ENCODE data around the gene VSTM5.

VSTM5 gene

GRCh38 chr11:93840981-93841380, 9.4 kb downstream of the VSTM5 start:
- H3K9me3 ChIP-seq = no peaks in the 10 kb centered on the region
- peaks cover 5% of the 10 kb centered on the region for H3K4me1 ChIP-seq
- H3K4me3 ChIP-seq (ENCODE audit: low read depth, low read length) = no peak overlapping the region
- H3K27me3 ChIP-seq = no peaks in the 10 kb centered on the region
- no peak for DNase-seq
- TF ChIP-seq, protein P1, sequence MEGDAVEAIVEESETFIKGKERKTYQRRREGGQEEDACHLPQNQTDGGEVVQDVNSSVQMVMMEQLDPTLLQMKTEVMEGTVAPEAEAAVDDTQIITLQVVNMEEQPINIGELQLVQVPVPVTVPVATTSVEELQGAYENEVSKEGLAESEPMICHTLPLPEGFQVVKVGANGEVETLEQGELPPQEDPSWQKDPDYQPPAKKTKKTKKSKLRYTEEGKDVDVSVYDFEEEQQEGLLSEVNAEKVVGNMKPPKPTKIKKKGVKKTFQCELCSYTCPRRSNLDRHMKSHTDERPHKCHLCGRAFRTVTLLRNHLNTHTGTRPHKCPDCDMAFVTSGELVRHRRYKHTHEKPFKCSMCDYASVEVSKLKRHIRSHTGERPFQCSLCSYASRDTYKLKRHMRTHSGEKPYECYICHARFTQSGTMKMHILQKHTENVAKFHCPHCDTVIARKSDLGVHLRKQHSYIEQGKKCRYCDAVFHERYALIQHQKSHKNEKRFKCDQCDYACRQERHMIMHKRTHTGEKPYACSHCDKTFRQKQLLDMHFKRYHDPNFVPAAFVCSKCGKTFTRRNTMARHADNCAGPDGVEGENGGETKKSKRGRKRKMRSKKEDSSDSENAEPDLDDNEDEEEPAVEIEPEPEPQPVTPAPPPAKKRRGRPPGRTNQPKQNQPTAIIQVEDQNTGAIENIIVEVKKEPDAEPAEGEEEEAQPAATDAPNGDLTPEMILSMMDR (IDR thresholded peaks at IDR 0.05; ENCODE audit: low read depth, low read length) = no peak
- no peaks in the 10 kb centered on the region for H3K36me3 ChIP-seq

DNA sequence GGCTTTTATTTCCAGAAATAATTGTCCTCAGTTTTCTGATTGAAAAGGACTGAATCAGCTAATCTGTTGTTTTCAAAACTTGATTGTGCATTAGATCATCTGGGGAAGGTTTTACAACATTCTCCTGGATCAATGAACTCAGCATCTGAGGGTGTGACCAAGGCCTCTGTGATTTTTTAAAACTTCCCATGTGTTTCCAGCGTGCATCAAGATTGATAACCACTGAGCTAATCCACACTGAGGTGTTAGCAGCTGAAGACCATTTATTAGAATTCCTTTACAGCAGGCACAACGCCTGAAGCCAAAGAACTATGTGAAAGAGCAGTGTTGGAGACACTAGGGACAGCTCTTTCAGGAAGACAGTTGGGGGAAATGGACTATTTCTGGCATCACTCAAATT, 10.2 kb downstream of the VSTM5 start:
- TF ChIP-seq, protein P1 (IDR thresholded peaks at IDR 0.05; ENCODE audit: low read depth, low read length) = no peak
- Histone ChIP-seq H3K9me3 (no peaks in the 10 kb centered on the region), H3K4me3 (ENCODE audit: low read depth, low read length) (no peak overlapping the region), H3K36me3 (no peaks in the 10 kb centered on the region), H3K27me3 (no peaks in the 10 kb centered on the region), H3K4me1 (peaks cover 5% of the 10 kb centered on the region)
- DNase-seq = no peak

DNA sequence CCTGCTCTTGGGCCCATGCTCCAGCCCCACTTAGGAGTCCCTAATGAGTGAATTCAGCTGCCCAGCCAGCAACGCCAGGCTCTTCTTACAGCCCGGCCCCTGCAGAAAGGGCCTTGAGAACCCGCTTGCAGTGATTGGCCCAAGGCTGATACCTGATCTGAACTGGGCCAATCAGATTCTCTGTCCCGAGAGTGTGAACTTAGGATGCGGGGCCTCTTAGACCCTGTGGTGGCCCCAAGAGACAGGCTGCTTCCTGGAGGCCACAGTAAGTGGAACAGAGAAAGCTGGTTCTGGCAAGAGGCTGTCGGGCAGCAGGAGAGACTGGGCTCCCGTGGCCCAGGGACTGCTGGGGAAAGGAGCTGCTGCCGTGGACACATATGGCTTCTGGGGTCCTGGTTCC, 11.5 kb downstream of the VSTM5 start:
- Histone ChIP-seq H3K4me3 (ENCODE audit: low read depth, low read length) (no peak overlapping the region), H3K27me3 (no peaks in the 10 kb centered on the region), H3K9me3 (no peaks in the 10 kb centered on the region), H3K36me3 (no peaks in the 10 kb centered on the region), H3K4me1 (peaks cover 5% of the 10 kb centered on the region)
- no peak for DNase-seq
- TF ChIP-seq, protein P1 (IDR thresholded peaks at IDR 0.05; ENCODE audit: low read depth, low read length) = no peak

- TF ChIP-seq, protein P1 (IDR thresholded peaks at IDR 0.05; ENCODE audit: low read depth, low read length) = no peak
- H3K9me3 ChIP-seq = no peaks in the 10 kb centered on the region
- no peak for DNase-seq
Measured at GRCh38 chr11:93832780-93833179, 17.6 kb downstream of the VSTM5 start.

GRCh38 chr11:93831343-93832127, 18.9 kb downstream of the VSTM5 start:
- Histone ChIP-seq H3K4me3 (ENCODE audit: low read depth, low read length) (no peak overlapping the region), H3K36me3 (no peaks in the 10 kb centered on the region), H3K27me3 (no peaks in the 10 kb centered on the region), H3K4me1 (no peaks in the 10 kb centered on the region), H3K9me3 (no peaks in the 10 kb centered on the region)
- no peak for DNase-seq
- TF ChIP-seq, protein P1 (IDR thresholded peaks at IDR 0.05; ENCODE audit: low read depth, low read length) = no peak

More at GRCh38 chr11:93832780-93833179, 17.6 kb downstream of the VSTM5 start:
- H3K27me3 ChIP-seq = no peaks in the 10 kb centered on the region
- no peaks in the 10 kb centered on the region for H3K36me3 ChIP-seq
- no peak overlapping the region for H3K4me3 ChIP-seq (ENCODE audit: low read depth, low read length)
- H3K4me1 ChIP-seq = no peaks in the 10 kb centered on the region

- no peaks in the 10 kb centered on the region for H3K27me3 ChIP-seq
- no peak for DNase-seq
- H3K36me3 ChIP-seq = no peaks in the 10 kb centered on the region
- no peaks in the 10 kb centered on the region for H3K4me1 ChIP-seq
- H3K9me3 ChIP-seq = no peaks in the 10 kb centered on the region
- H3K4me3 ChIP-seq (ENCODE audit: low read depth, low read length) = no peak overlapping the region
- TF ChIP-seq, protein P1 (IDR thresholded peaks at IDR 0.05; ENCODE audit: low read depth, low read length) = no peak
Measured at GRCh38 chr11:93829598-93829997, 20.8 kb downstream of the VSTM5 start.

All from BE2C (cell line).